Memory B cell (primary cell): ENCODE measurements around the gene MEF2A.
A peak's percentile ranks its signal among the peaks of the same experiment; 100 is the strongest.

Experiments used
- ATAC-seq: fragments of 150-1000 bp; cut with Tn5 transposase; 2 replicates; pipeline ENCODE4 v1.10.0; 2021; ENCODE audit warnings: low read depth, mild to moderate bottlenecking, moderate library complexity
- DNase-seq, 2 donors: peaks; one replicate each; pipeline ENCODE4 v3.0.0; 2022; ENCODE audit warnings: low spot score in 2 of 2
- H3K27ac Mint-ChIP-seq: one replicate; pipeline ENCODE4 v1.8.0; 2022; ENCODE audit warnings: mild to moderate bottlenecking, moderate library complexity, mixed read lengths
- H3K27me3 Mint-ChIP-seq: one replicate; pipeline ENCODE4 v1.8.0; 2022; ENCODE audit warnings: mixed read lengths
- H3K36me3 Mint-ChIP-seq: one replicate; pipeline ENCODE4 v1.8.0; 2022; ENCODE audit warnings: mild to moderate bottlenecking, mixed read lengths
- H3K4me1 Mint-ChIP-seq: one replicate; pipeline ENCODE4 v1.8.0; 2022; ENCODE audit warnings: mixed read lengths
- H3K4me3 Mint-ChIP-seq: one replicate; pipeline ENCODE4 v1.8.0; 2022; ENCODE audit warnings: mild to moderate bottlenecking, moderate library complexity, mixed read lengths
- H3K9me3 Mint-ChIP-seq: one replicate; pipeline ENCODE4 v1.8.0; 2022; ENCODE audit warnings: mixed read lengths

Gene MEF2A

DNA sequence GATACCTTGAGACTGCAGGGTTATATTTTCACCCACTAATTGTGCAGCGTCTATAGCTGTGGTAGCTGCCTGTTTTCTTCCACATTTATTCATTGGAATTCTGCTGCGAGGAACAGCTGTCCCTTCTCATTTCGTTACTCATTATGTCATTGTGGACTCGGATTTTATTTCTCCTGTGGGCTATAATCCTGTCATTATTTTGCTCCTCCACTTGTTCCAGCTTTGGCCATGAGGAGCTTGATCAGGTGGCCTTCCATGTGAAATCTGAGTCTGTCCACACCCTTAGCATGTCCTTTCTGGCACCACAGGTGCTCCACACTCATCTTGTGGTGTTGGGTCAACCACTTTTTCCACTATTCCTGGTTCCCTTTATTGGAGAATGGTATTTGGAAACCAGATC, 152.6 kb downstream of the MEF2A start:
- Mint-ChIP-seq H3K27ac (no peak overlapping the region), H3K4me1 (peaks cover 23% of the 10 kb centered on the region), H3K36me3 (peaks cover 10% of the 10 kb centered on the region)

DNA sequence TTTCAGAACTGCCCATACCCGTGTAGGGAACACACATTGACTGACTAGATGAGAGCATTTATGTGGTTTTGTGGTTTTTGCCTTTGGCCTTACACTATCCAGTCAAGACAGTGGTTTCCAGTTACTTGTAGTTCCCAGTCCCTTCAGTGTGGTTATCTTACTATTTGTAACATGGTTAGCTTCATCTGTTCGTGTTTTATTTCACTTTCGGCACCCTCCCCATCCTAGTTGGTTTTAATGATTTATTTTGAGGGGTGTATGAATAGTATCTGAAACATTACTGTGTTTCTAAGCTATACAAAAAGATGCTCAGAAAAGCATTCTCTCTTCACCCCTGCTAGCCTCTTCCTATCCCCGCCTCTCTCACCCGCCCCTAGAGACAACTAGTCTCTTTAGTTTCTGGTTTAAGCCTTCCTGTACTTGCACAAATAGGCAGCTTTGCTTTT, 153.3 kb downstream of the MEF2A start:
- Mint-ChIP-seq H3K4me1 (peaks cover 23% of the 10 kb centered on the region), H3K4me3 (no peak overlapping the region), H3K9me3 (no peaks in the 10 kb centered on the region), H3K36me3 (peaks cover 10% of the 10 kb centered on the region), H3K27me3 (no peaks in the 10 kb centered on the region), H3K27ac (peak overlapping the region; percentile 4)
- ATAC-seq (peak; percentile 46), DNase-seq (no peak)

More for the DNA sequence above, 152.6 kb downstream of the MEF2A start:
- Mint-ChIP-seq H3K4me3 (no peak overlapping the region), H3K27me3 (no peaks in the 10 kb centered on the region), H3K9me3 (no peaks in the 10 kb centered on the region)
- ATAC-seq, result no peak
- DNase-seq, result no peak

DNA sequence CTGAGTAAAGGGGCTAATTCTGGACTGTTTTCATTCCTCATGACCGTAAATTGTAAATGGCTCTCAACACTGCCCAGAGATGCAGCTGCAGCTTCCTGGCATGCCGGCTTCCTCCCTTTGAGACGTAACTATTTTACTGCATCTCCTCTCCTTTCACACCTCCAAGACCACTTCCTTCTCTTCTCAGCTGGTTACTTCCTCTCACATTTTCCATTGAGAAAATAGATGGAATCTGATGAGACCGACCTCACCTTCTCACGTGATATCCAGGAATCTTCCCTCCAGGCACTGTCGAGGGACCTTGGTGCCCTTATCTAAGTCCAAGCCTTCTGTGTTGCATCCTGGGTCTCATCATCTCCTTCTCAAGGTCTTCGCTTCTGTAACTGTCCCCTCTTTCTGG, 154.7 kb downstream of the MEF2A start:
- Mint-ChIP-seq H3K4me1 (peaks cover 23% of the 10 kb centered on the region), H3K27me3 (no peaks in the 10 kb centered on the region), H3K9me3 (no peaks in the 10 kb centered on the region), H3K27ac (no peak overlapping the region), H3K4me3 (peak overlapping the region; percentile 64), H3K36me3 (peaks cover 4% of the 10 kb centered on the region)
- ATAC-seq, result peak; percentile 50
- DNase-seq, result no peak

DNA sequence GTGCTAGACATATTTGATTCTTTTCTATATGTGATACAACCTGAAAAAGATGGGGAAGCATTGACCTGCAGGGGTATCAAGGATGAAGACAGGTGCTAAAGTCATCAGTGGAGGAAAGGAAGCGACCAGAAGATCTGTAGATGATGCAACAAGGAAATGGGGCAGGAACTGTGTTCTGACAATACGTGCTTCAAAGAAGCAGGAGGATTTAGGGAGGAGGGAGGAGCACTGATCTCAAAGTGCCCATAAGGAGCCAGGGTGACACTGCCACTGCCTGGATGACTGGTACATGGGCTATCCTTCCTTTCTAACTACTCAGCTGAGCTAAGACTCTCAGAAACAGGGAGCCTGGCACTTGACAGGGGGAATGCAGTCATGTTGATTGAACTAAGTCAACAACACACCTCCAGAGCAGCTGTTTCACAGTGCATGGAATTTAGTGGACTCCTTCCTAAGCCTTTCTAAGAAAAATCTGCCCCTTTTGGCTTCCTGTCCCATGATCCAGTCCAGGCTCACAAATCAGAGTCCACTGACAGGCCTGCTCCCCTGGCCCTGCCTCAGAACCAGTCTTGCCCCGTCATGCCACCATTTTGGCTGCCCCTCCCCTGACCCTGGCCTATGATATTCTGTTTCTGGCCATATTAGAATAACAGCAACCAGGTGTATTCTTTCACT, 155.5 kb downstream of the MEF2A start:
- Mint-ChIP-seq H3K36me3 (peaks cover 4% of the 10 kb centered on the region), H3K9me3 (no peaks in the 10 kb centered on the region), H3K4me1 (peaks cover 23% of the 10 kb centered on the region), H3K27ac (no peak overlapping the region), H3K4me3 (no peak overlapping the region), H3K27me3 (no peaks in the 10 kb centered on the region)
- ATAC-seq (no peak), DNase-seq (no peak)

DNA sequence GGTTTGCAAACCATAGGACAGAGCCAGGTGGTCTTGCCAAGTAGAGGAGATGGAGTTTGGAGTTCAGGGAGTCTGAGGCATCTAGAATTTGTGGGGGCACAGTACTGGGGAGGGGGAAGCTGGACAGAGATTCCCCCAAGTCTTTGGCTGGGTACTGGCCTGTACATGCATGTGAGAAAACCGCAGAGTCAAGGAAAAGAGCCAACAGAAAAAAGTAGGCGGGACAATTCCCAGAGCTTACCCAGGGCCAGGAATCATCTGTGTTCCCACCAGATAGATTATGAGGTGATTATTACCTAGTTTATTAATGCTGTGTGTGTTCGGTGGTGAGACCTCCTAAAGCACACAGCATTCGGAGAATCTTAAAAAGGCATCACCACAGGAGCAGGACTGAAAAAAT, 156.1 kb downstream of the MEF2A start:
- no peaks in the 10 kb centered on the region for H3K27me3 Mint-ChIP-seq
- H3K36me3 Mint-ChIP-seq, result peaks cover 4% of the 10 kb centered on the region

DNA sequence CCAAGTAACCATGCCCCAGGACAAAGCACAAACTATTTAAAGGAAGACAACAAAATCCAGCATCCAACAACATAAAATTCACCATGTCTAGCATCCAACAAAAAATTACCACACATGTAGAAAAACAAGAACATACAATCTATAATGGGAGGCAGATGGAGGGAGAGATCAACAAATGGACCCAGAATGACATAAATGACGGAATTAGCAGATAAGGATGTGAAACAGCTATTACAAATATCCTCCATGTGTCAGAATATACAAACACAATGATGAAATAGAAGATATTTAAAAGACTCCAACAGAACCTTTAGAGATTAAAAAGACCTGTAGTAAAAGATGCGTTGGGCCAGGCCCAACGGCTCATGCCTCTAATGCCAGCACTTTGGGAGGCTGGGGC, 156.6 kb downstream of the MEF2A start:
- ATAC-seq (no peak), DNase-seq (no peak)
- Mint-ChIP-seq H3K27ac (no peak overlapping the region), H3K4me1 (peaks cover 23% of the 10 kb centered on the region), H3K27me3 (no peaks in the 10 kb centered on the region), H3K9me3 (no peaks in the 10 kb centered on the region), H3K36me3 (peaks cover 4% of the 10 kb centered on the region), H3K4me3 (no peak overlapping the region)

More for the DNA sequence above, 156.1 kb downstream of the MEF2A start:
- Mint-ChIP-seq H3K4me1 (peaks cover 23% of the 10 kb centered on the region), H3K9me3 (no peaks in the 10 kb centered on the region), H3K27ac (no peak overlapping the region), H3K4me3 (no peak overlapping the region)
- no peak for ATAC-seq
- DNase-seq, result no peak

DNA sequence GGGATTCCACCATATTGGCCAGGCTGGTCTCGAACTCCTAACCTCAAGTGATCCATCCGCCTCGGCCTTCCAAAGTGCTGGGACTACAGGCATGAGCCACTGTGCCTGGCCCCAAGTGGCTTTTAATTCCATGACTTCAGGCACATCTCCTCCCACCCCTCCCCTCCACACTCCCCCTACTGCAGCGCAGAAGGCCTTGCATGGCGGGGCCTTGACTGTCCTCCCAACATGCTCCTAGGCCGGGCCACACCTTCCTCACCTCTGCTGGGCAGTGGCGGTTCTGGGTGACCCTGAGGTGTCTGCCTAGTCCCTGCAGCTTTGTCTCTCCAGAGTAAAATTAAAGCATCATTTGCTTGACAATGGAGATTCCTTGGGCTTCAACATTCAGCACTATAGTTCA, 160.5 kb downstream of the MEF2A start:
- ATAC-seq (no peak), DNase-seq (no peak)
- H3K27me3 Mint-ChIP-seq, result no peaks in the 10 kb centered on the region
- H3K36me3 Mint-ChIP-seq, result peaks cover 4% of the 10 kb centered on the region
- no peaks in the 10 kb centered on the region for H3K9me3 Mint-ChIP-seq
- peak overlapping the region; percentile 46 for H3K27ac Mint-ChIP-seq
- H3K4me3 Mint-ChIP-seq, result no peak overlapping the region
- peaks cover 4% of the 10 kb centered on the region for H3K4me1 Mint-ChIP-seq

DNA sequence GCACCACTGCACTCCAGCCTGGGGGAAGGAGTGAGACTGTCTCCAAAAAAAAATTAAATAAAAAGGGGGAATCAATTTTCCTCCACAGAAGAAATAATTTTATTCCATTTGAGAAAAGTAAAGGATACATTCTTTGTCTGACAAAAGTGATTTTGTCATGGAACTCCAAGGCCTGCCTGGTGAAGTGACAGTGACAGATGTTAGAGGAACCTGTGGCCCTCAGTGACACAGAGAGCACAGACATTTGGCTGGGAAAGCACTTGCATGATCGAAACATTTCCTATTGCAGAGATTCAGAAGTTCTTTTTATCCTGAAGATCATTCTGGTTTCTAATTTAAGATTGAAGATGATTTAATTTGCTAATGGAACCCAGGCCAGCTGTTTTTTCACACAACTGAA, 161.5 kb downstream of the MEF2A start:
- ATAC-seq (no peak), DNase-seq (no peak)
- H3K4me3 Mint-ChIP-seq, result no peak overlapping the region
- no peaks in the 10 kb centered on the region for H3K27me3 Mint-ChIP-seq
- no peaks in the 10 kb centered on the region for H3K9me3 Mint-ChIP-seq
- no peak overlapping the region for H3K27ac Mint-ChIP-seq
- peaks cover 6% of the 10 kb centered on the region for H3K4me1 Mint-ChIP-seq
- peaks cover 1% of the 10 kb centered on the region for H3K36me3 Mint-ChIP-seq

DNA sequence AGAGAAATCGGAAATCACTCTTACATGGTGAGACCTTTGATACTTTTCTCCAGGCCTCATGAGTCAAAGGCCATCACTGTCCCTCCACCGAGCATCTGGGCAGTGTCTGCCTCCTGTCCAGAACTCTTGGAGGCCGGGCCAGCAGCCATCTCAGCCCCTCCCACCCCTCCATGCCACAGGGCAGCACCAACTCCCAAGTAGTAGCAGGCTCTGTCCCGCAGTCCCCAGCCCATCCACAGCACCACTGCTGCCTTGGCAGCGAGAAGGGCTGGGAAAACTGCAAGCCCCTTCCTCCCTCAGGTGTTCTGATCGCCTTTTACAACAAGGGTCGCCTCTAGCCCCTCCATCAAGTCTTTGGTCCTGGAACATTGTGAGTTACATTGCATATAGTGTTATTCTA, 161.9 kb downstream of the MEF2A start:
- Mint-ChIP-seq H3K4me3 (no peak overlapping the region), H3K4me1 (peaks cover 6% of the 10 kb centered on the region), H3K36me3 (no peaks in the 10 kb centered on the region), H3K27me3 (no peaks in the 10 kb centered on the region), H3K27ac (no peak overlapping the region), H3K9me3 (no peaks in the 10 kb centered on the region)
- ATAC-seq, result no peak
- DNase-seq, result no peak

DNA sequence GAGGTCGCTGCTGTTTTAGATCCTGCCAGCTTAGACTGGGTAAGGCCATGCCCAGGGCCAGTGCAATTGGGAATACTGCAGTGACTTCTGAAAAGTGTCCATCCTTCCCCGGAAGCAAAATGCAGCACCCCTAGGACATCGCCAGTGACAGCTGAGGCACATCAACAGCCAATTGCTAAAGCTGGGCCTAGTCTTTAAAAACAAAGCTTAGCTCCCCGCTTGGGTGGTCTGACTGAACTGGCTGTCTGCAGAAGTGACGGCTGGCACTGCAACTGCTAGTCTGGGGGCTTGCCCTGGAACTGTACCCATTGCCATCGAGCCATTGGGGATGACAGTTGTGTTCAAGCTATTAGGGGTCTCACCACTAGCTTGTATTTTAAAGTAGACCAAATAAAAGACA, 163.1 kb downstream of the MEF2A start:
- no peaks in the 10 kb centered on the region for H3K36me3 Mint-ChIP-seq
- DNase-seq, result no peak
- no peaks in the 10 kb centered on the region for H3K27me3 Mint-ChIP-seq
- no peak overlapping the region for H3K4me3 Mint-ChIP-seq
- no peak for ATAC-seq
- H3K9me3 Mint-ChIP-seq, result no peaks in the 10 kb centered on the region
- H3K27ac Mint-ChIP-seq, result no peak overlapping the region
- peaks cover 9% of the 10 kb centered on the region for H3K4me1 Mint-ChIP-seq

DNA sequence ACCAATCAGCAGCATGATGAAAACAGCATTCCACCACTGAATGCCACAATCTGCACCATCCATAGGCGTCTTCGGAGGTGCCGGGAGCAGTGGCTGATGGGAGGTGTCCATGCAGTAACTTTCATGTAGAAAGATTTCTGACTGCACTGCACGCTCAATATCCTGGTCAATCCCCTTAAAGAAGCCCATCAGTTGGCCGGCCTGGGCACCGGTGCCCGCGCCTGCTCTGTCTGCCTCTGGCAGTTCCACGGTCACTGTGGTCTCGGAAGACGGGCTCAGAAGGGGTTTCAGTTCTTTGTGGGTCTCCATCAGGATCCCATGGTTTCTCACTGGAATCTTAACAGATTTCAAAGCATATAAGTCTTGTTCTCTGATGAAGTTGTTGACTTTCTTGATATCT, 163.5 kb downstream of the MEF2A start:
- no peaks in the 10 kb centered on the region for H3K36me3 Mint-ChIP-seq
- ATAC-seq, result no peak
- no peaks in the 10 kb centered on the region for H3K9me3 Mint-ChIP-seq
- no peak overlapping the region for H3K27ac Mint-ChIP-seq
- H3K27me3 Mint-ChIP-seq, result no peaks in the 10 kb centered on the region
- no peak overlapping the region for H3K4me3 Mint-ChIP-seq
- H3K4me1 Mint-ChIP-seq, result peaks cover 9% of the 10 kb centered on the region
- no peak for DNase-seq

DNA sequence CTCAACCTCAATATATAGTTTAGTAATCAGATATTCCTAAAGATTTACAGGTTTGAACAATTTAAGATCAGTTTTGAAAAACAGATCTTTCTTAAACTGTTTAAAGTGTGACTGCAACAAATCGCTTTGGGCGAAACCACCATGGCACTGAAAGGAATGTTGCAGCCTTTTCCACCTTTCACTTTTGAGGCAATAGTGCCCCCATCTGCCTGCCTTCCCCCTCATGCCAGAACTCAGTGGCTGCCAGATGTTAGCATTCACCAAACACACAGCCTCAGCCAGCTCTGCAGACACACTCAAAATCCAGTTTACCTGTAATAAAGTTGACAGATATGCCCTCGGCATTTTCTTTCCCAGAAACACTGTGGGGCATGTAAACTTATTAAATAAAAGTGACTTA, 164.1 kb downstream of the MEF2A start:
- H3K9me3 Mint-ChIP-seq, result no peaks in the 10 kb centered on the region
- H3K36me3 Mint-ChIP-seq, result no peaks in the 10 kb centered on the region
- ATAC-seq (no peak), DNase-seq (no peak)
- H3K4me3 Mint-ChIP-seq, result no peak overlapping the region
- H3K27ac Mint-ChIP-seq, result no peak overlapping the region
- H3K27me3 Mint-ChIP-seq, result no peaks in the 10 kb centered on the region
- peaks cover 9% of the 10 kb centered on the region for H3K4me1 Mint-ChIP-seq

DNA sequence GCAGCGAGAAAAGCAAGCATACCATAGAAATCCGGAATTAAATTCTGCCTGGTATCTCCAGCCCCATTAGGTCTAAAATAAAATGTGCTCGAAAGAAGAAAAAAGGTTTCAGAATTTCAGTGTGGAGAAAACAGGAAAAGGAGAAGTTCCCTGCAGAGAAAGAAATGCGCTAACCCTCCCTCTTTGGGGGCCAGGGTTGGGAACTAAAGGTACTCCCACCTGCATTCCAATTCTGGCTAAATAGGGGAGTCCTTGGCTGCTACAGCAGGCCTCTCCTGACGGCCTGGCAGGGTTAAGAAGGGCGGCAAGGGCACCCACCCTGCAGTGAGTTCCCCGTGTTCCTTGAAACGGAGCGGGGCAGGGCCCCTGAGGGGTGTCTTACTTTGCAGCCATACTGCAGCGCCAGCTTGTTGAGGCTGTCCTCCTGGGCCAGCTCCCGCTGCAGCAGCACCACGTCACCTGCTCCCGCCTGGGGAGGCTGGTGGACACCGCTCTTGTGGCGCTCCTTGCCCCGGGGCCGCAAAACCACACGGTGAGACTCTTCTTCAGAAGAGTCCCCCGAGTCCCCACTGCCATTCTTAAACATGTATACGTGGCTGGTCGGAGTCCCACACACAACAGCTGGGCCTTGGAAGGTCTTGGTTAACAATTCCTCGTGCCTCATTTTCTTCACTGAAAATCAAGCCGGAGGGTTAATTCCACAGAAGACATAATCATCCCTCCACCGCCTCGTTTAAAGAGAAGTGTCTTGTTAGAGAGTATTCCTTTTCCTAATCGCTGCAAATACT, 165.7 kb downstream of the MEF2A start:
- Mint-ChIP-seq H3K4me3 (peak overlapping the region; percentile 78), H3K36me3 (no peaks in the 10 kb centered on the region), H3K9me3 (no peaks in the 10 kb centered on the region), H3K27ac (no peak overlapping the region), H3K27me3 (no peaks in the 10 kb centered on the region), H3K4me1 (peaks cover 9% of the 10 kb centered on the region)
- no peak for DNase-seq
- ATAC-seq, result no peak

DNA sequence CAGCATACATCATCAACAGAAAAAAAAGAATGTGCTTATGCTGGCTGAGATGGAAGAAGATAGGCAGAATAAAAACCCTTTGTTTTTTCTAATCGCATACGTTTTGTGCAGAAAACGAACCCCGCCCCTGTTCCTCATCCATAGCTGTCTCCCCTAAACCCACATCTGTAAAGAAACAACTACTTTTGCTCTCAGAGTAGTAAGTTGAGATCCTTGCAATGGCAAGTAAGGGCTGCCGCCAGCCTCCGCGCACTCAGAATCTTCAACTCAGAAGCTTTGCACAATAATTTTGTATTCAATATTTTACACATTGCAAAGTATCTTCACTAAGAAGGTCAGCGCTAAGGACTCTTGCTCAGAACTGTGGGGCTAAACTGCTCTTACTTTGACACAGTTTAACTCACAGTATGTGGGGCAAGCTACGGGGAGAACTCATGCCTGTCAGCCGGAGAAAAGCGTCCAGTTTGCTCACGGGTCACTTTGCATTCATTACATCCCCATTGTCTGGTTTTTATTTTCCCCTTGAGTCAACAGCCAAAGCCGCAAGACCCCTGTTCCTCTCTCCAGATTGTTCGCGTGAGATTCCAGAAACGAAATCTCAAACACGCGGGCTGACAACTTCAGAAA, 166.5 kb downstream of the MEF2A start:
- ATAC-seq (no peak), DNase-seq (no peak)
- no peaks in the 10 kb centered on the region for H3K27me3 Mint-ChIP-seq
- peaks cover 9% of the 10 kb centered on the region for H3K4me1 Mint-ChIP-seq
- H3K9me3 Mint-ChIP-seq, result no peaks in the 10 kb centered on the region
- H3K36me3 Mint-ChIP-seq, result no peaks in the 10 kb centered on the region
- no peak overlapping the region for H3K27ac Mint-ChIP-seq
- H3K4me3 Mint-ChIP-seq, result peak overlapping the region; percentile 78
